Measurements from ENCODE around the gene MPC2. TPM values are rescaled to one million over a fixed set of nuclear protein-coding genes. Genes with fewer than 3 reads are reported as not detected.
"Not testable (repeated sequence)": the region's sequence is repeated elsewhere in the genome, so short reads cannot be mapped to it uniquely, and the experiment has no call there.

Gene MPC2
- total RNA-seq, 6 experiments from 2014 or later: 85.2 to 198 (median 142) TPM

DNA sequence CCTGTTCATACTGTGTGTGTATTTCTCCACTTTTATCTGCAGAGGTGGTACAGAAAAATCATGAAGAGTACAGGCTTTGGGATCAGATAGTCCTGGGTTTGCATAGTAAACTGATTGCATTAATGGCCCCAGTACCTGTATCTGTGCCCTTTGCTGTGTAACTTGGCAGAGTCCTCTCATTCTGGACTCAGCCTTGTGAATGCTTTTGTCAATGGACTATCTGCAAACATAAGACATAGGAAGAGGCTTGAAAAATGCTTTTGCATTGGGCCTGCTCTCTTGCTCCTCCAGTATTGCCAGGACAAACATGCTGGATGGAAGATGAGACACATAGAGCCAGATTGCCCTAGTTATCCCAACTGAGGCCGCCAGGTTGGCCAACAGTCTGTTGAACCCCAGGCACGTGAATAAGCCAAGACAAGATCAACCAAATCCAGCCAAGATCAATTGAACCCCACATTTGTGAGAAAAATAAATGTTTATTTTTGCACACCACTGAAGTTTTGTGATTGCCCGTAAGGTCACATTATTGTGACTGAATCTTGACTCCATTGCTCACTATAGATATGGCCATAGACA is 60.2 kb downstream of the MPC2 start:
- Histone ChIP-seq H3K4me1 (peaks cover 0 to 6% (median 2%) of the 10 kb centered on the region in 4 donors), H3K9me3 (no peaks in the 10 kb centered on the region), H3K27ac (peak overlapping the region in 1 of 3 donors; percentile 68), H3K36me3 (peaks cover 0 to 7% (median 0%) of the 10 kb centered on the region in 4 donors), H3K27me3 (no peaks in the 10 kb centered on the region), H3K4me3 (no peak overlapping the region)
- TF ChIP-seq, protein P1, sequence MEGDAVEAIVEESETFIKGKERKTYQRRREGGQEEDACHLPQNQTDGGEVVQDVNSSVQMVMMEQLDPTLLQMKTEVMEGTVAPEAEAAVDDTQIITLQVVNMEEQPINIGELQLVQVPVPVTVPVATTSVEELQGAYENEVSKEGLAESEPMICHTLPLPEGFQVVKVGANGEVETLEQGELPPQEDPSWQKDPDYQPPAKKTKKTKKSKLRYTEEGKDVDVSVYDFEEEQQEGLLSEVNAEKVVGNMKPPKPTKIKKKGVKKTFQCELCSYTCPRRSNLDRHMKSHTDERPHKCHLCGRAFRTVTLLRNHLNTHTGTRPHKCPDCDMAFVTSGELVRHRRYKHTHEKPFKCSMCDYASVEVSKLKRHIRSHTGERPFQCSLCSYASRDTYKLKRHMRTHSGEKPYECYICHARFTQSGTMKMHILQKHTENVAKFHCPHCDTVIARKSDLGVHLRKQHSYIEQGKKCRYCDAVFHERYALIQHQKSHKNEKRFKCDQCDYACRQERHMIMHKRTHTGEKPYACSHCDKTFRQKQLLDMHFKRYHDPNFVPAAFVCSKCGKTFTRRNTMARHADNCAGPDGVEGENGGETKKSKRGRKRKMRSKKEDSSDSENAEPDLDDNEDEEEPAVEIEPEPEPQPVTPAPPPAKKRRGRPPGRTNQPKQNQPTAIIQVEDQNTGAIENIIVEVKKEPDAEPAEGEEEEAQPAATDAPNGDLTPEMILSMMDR (IDR thresholded peaks at IDR 0.05): no peak
- no peak for TF ChIP-seq POLR2A (IDR thresholded peaks at IDR 0.05)
- ATAC-seq (peak; percentile 96 to 98 (median 97)), DNase-seq (peak in 2 of 3 donors; percentile 67 to 78)
- intact Hi-C loops (cut with DNase I): no loop called here
- WGBS (ENCODE audit: insufficient coverage, low coverage, low lambda C conversion rate, missing lambda C conversion rate): 58% methylated on average over 3 of the region's 3 CpGs

DNA sequence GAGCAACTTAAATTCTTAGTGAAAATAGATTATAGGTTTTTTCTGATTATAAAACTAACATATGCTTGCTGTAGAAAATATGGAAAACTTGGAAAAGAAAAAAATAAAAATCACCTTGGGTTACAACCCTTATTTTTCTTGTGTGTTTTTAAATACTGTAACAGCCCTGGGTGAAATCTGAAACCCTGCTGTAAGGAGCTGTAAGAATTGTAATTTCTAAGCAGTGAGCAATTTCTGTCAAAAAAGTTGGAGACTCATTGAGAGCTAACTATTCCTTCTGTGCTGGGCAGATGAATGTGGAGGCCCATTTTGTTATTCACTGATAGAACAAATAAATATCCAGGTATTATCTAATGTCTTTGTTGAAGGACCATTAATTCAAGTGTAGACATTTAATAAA is 65.5 kb downstream of the MPC2 start:
- Histone ChIP-seq H3K27ac (no peak overlapping the region), H3K36me3 (no peaks in the 10 kb centered on the region), H3K4me1 (peaks cover 0 to 4% (median 1%) of the 10 kb centered on the region in 4 donors), H3K9me3 (no peaks in the 10 kb centered on the region), H3K4me3 (no peak overlapping the region), H3K27me3 (no peaks in the 10 kb centered on the region)
- ATAC-seq (no peak), DNase-seq (no peak)
- TF ChIP-seq, protein P1 (IDR thresholded peaks at IDR 0.05): no peak
- no peak for TF ChIP-seq POLR2A (IDR thresholded peaks at IDR 0.05)
- intact Hi-C loops (cut with DNase I): no loop called here

DNA sequence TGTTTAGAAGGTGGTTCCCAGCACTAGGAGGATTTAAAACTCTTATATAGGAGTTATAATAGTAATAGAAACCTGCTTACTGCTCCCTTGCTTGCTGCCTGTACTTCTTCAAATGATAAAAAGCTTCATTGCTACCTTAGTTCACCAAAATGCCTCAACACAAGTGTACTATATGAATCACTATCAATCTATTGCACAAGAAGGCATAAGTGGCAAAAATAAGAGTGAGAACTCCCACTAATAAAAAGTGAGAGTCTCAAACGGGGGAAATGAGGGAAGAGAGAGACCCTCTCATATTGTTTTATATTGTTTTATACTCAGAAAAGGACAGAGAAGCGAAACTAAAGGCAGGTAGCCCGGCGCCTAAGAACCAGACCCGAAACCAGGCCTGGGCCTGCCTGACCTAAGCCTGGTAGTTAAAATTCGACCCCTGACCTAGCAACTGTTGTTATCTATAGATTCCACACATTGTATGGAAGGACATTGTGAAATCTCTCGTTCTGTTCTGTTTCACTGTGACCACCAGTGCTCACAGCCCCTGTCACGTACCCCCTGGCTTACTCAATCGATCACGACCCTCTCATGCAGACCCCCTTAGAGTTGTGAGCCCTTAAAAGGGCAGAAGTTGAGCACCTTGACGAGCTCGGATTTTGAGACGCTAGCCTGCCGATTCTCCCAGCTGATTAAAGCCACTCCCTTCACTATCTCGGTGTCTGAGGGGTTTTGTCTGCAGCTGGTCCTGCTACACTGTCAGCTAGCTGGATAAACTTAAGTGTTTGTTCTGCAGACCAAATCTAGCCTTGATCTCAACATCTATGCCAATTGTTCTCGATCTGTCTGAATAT is 67.5 kb downstream of the MPC2 start:
- H3K27ac ChIP-seq; ATAC-seq; H3K9me3 ChIP-seq; H3K4me3 ChIP-seq; intact Hi-C loops (cut with DNase I); H3K36me3 ChIP-seq; H3K27me3 ChIP-seq; DNase-seq; H3K4me1 ChIP-seq: not testable (repeated sequence)
- WGBS (ENCODE audit: insufficient coverage, low coverage, low lambda C conversion rate, missing lambda C conversion rate): 57% methylated on average over 7 of the region's 16 CpGs

DNA sequence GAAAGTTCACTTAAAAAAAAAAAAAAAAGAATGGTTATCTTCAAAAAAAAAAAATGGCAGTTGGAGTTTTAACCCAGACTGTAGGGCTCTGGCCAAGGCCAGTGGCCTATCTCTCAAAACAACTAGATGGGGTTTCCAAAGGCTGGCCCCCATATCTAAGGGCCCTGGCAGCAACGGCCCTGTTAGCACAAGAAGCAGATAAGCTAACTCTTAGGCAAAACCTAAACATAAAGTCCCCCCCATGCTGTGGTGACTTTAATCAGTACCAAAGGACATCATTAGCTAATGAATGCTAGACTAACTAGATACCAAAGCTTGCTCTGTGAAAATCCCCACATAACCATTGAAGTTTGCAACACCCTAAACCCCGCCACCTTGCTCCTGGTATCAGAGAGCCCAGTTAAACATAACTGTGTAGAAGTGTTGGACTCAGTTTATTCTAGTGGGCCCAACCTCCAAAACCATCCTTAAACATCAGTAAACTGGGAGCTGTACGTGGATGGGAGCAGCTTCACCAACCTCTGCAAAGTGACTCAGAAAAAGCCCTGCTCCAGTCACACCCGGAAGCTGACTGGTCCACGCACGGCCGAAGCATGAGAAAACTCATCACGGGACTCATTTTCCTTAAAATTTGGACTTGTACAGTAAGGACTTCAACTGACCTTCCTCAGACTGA is 70.0 kb downstream of the MPC2 start:
- H3K9me3 ChIP-seq; DNase-seq; H3K36me3 ChIP-seq; H3K27ac ChIP-seq; intact Hi-C loops (cut with DNase I); H3K4me3 ChIP-seq; H3K4me1 ChIP-seq; H3K27me3 ChIP-seq; ATAC-seq: not testable (repeated sequence)
- 100% methylated on average over 4 of the region's 8 CpGs for WGBS (ENCODE audit: insufficient coverage, low coverage, low lambda C conversion rate, missing lambda C conversion rate)

Other genes with a start within 250 kb of the MPC2 start
- 10 to 100 TPM; 15.7 to 43.3 (median 18.9) TPM for gene MPZL1, start 215.1 kb downstream of the MPC2 start, total RNA-seq
- 1 to 10 TPM in 3 of 6 experiments, under 1 TPM in 3; 0.43 to 5.8 (median 1.5) TPM for gene ADCY10, start 22.9 kb downstream of the MPC2 start, total RNA-seq
- 10 to 100 TPM; 35.8 to 65.9 (median 48.8) TPM for gene DCAF6, start 389 bp downstream of the MPC2 start, total RNA-seq
- 1 to 10 TPM in 1 of 6 experiments, under 1 TPM in 5; 0.43 to 1.4 (median 0.48) TPM for gene GPR161, start 199.9 kb upstream of the MPC2 start, total RNA-seq
- 10 to 100 TPM; 12.1 to 24.1 (median 15.7) TPM for gene TIPRL, start 241.9 kb upstream of the MPC2 start, total RNA-seq